Heart right ventricle (tissue), 16 donors: ENCODE measurements around the gene WDR18. TPM values are rescaled to one million over a fixed set of nuclear protein-coding genes. Genes with fewer than 3 reads are reported as not detected.

ENCODE experiments used
- ATAC-seq, 8 donors: fragments of 200-7000 bp; cut with Tn5 transposase; one replicate each; pipeline ENCODE4 v1.9.1; 2020; ENCODE audit warnings: mild to moderate bottlenecking in 8 of 8, moderate library complexity in 8 of 8, moderate number of reproducible peaks in 1 of 8
- DNase-seq, 2 donors: peaks; one replicate each; pipeline ENCODE4 v3.0.0-alpha.2; 2020
- H3K27ac ChIP-seq, 10 donors: fragments of 200-600 bp; sonication (generic) in 2 of 10; one replicate each; pipeline versions ENCODE4 v1.5.0 to v1.8.0; 2020 to 2022; ENCODE audit warnings: mild to moderate bottlenecking in 3 of 10
- H3K27me3 ChIP-seq, 7 donors: fragments of 200-600 bp; one replicate each; pipeline ENCODE4 v1.8.0; 2021 to 2022; ENCODE audit warnings: mild to moderate bottlenecking in 2 of 7
- H3K36me3 ChIP-seq, 9 donors: fragments of 200-600 bp; sonication (generic) in 1 of 9; one replicate each; pipeline versions ENCODE4 v1.5.0 to v1.8.0; 2020 to 2022; ENCODE audit warnings: mild to moderate bottlenecking in 2 of 9
- H3K4me1 ChIP-seq, 9 donors: fragments of 200-600 bp; sonication (generic) in 1 of 9; one replicate each; pipeline versions ENCODE4 v1.5.0 to v1.8.0; 2020 to 2022; ENCODE audit warnings: mild to moderate bottlenecking in 4 of 9
- H3K4me3 ChIP-seq, 10 donors: fragments of 200-600 bp; sonication (generic) in 2 of 10; one replicate each; pipeline versions ENCODE4 v1.5.0 to v1.8.0; 2020 to 2022; ENCODE audit warnings: mild to moderate bottlenecking in 7 of 10, moderate library complexity in 2 of 10
- H3K9me3 ChIP-seq, 11 donors: fragments of 200-600 bp in 10 of 11; sonication (generic) in 2 of 11; one replicate each; pipeline versions ENCODE4 v1.5.0 to v1.8.0; 2013 to 2022; ENCODE audit warnings: mild to moderate bottlenecking in 2 of 11, control low read depth in 1 of 11, moderate library complexity in 1 of 11
- CTCF ChIP-seq, 9 donors: fragments of 200-600 bp; sonication (generic) in 2 of 9; IDR thresholded peaks; one replicate each; pipeline versions ENCODE4 v1.5.0 to v1.8.0; 2021 to 2022; ENCODE audit warnings: antibody characterized with exemption in 9 of 9, mild to moderate bottlenecking in 5 of 9, moderate library complexity in 1 of 9
- WGBS, 2 donors: extraction: QIAGEN DNeasy Blood & Tissue Kit; methylation state at CpG; one replicate each; pipeline ENCODE4 v1.1.7; 2013; ENCODE audit warnings: inconsistent platforms in 1 of 2; 5-methylcytosine and 5-hydroxymethylcytosine counted together
- intact Hi-C, 10 donors: fragments of 100-400 bp; cut with DNase I; formaldehyde crosslinking; loops; one replicate each; pipeline versions ENCODE4 v1.11.1 to v1.14.2; 2022
- polyA plus RNA-seq, 2 donors: library from polyadenylated mRNA; stranded (reverse); fragments of 200-250 nt; gene quantifications; one replicate each; pipeline ENCODE4 v1.2.3, GENCODE V29; 2013
- total RNA-seq, 10 donors: library from RNA; stranded (reverse); fragmentation: NEBNext Ultra II Directional in 3 of 10; extraction: Animal tissue kit (Norgen Biotek cat#: 25700) in 3 of 10; gene quantifications; one replicate each; pipeline versions ENCODE4 v1.2.1 to v1.2.4, GENCODE V29; 2021 to 2023
- donor health status: Arrhythmogenic right ventricular cardiomyopathy.
- donor health status: ischemic (EF 13 %, LVEDD 7.1; RV severe dilation, severe dysfunction).
- donor health status: healthy with polysubstance abuse.
- donor health status: DM: no; HTN: yes; CAD: no.
- donor health status: DM: no; HTN: no; CAD: no.
- donor health status: ischemic (EF 25% LVEDD 6.9; RV normal size, moderate dysfunction).
- donor health status: ischemic (EF 25% LVEDD 5.7; RV mildly dilated, moderate dysfunction).
- donor health status: healthy.
- donor health status: DM: yes; HTN: yes; CAD: no.
- donor health status: Ischemic cardiomyopathy.
- donor health status: ischemic (EF 35%, LVEDD 5.7; RV mildly dilated, moderate dysfunction).
- donor health status: nonischemic (EF 11% LVEDD 7.7; RV severe dilation, severe dysfunction).
- donor health status: DM: yes; HTN: yes; CAD: no.
- donor health status: PGD.
- donor health status: ischemic (EF 29% LVEDD 5.4; RV normal size, mild dysfunction).
- donor health status: nonischemic (EF 23%, LVEDD 6.1; RV moderate dilation, normal function).

The WDR18 gene
- total and polyA plus RNA-seq, 12 donors, result 17.3 to 66.4 (median 21.0) TPM

- Histone ChIP-seq H3K9me3 (no peaks in the 10 kb centered on the region), H3K4me3 (peak overlapping the region in 1 of 10 donors; percentile 71), H3K27ac (peak overlapping the region in 1 of 10 donors; percentile 39), H3K4me1 (peaks cover 53 to 84% (median 71%) of the 10 kb centered on the region in 9 donors), H3K27me3 (no peaks in the 10 kb centered on the region), H3K36me3 (peaks cover 0 to 29% (median 8%) of the 10 kb centered on the region in 9 donors)
- intact Hi-C loops, result no loop called here
- 69% methylated on average over 5 of the region's 5 CpGs for WGBS, 2 donors
- DNase-seq (no peak), ATAC-seq (no peak)
- TF ChIP-seq CTCF (IDR thresholded peaks at IDR 0.05), result no peak
Measured at GRCh38 chr19:1018393-1018792, 34.2 kb downstream of the WDR18 start.

- H3K27ac ChIP-seq, result peak overlapping the region in 7 of 10 donors; percentile 11 to 97 (median 94)
Measured at GRCh38 chr19:1018932-1019615, 34.9 kb downstream of the WDR18 start.

GRCh38 chr19:1019616-1019961, 35.4 kb downstream of the WDR18 start:
- 61 to 67% methylated on average over 18 of the region's 18 CpGs for WGBS, 2 donors
- Histone ChIP-seq H3K36me3 (peaks cover 0 to 17% (median 0%) of the 10 kb centered on the region in 9 donors), H3K4me3 (peak overlapping the region; percentile 54 to 91 (median 78)), H3K9me3 (no peaks in the 10 kb centered on the region), H3K27ac (peak overlapping the region in 8 of 10 donors; percentile 89 to 97 (median 92)), H3K27me3 (no peaks in the 10 kb centered on the region), H3K4me1 (peaks cover 53 to 79% (median 71%) of the 10 kb centered on the region in 9 donors)
- DNase-seq, result peak in 1 of 2 donors; percentile 22
- no peak for ATAC-seq
- intact Hi-C loops, result no loop called here
- no peak for TF ChIP-seq CTCF (IDR thresholded peaks at IDR 0.05)

More at GRCh38 chr19:1018932-1019615, 34.9 kb downstream of the WDR18 start:
- 42 to 44% methylated on average over 17 of the region's 17 CpGs for WGBS, 2 donors
- Histone ChIP-seq H3K4me3 (peak overlapping the region in 9 of 10 donors; percentile 70 to 91 (median 81)), H3K9me3 (no peaks in the 10 kb centered on the region), H3K27me3 (no peaks in the 10 kb centered on the region), H3K4me1 (peaks cover 53 to 82% (median 71%) of the 10 kb centered on the region in 9 donors), H3K36me3 (peaks cover 0 to 22% (median under 1%) of the 10 kb centered on the region in 9 donors)
- ATAC-seq (no peak), DNase-seq (peak in 1 of 2 donors; percentile 15)
- TF ChIP-seq CTCF (IDR thresholded peaks at IDR 0.05), result no peak
- intact Hi-C loops, result no loop called here

- intact Hi-C loops, result loop anchor here in 5 of 10 donors (2.0 to 5.0 kb wide), 3 partner anchors 77 to 83 kb away; partner anchors contain the start of genes GPX4 (in 4 of the 5) and POLR2E (in 1 of the 5)
- peaks cover 0 to 11% (median 0%) of the 10 kb centered on the region in 9 donors for H3K36me3 ChIP-seq
- no peaks in the 10 kb centered on the region for H3K27me3 ChIP-seq
- DNase-seq, result peak in 1 of 2 donors; percentile 54
- 1 to 2% methylated on average over 53 to 60 of the region's 60 CpGs for WGBS, 2 donors
- H3K4me3 ChIP-seq, result peak overlapping the region; percentile 54 to 91 (median 78)
- TF ChIP-seq CTCF (IDR thresholded peaks at IDR 0.05), result no peak
- H3K4me1 ChIP-seq, result peaks cover 48 to 73% (median 64%) of the 10 kb centered on the region in 9 donors
- H3K9me3 ChIP-seq, result no peaks in the 10 kb centered on the region
- ATAC-seq, result peak in 1 of 8 donors; percentile 5
- H3K27ac ChIP-seq, result peak overlapping the region; percentile 86 to 97 (median 92)
Measured at GRCh38 chr19:1019980-1020867, 36.1 kb downstream of the WDR18 start.
